ENCODE measurements around the gene IFNA14. TPM values are rescaled to one million over a fixed set of nuclear protein-coding genes. Genes with fewer than 3 reads are reported as not detected.
A peak's percentile ranks its signal among the peaks of the same experiment; 100 is the strongest.
"Not testable (repeated sequence)": the region's sequence is repeated elsewhere in the genome, so short reads cannot be mapped to it uniquely, and the experiment has no call there.

The IFNA14 gene
- total and polyA plus RNA-seq, 2 experiments from 2014 or later: not detected

- H3K9me3 ChIP-seq (ENCODE audit: low read depth): no peaks in the 10 kb centered on the region
- no peaks in the 10 kb centered on the region for H3K4me1 ChIP-seq (ENCODE audit: insufficient read depth)
- in situ Hi-C loops (cut with MboI): loop anchor here (25.0 kb wide), 1 partner anchor 542 kb away; no protein-coding TSS in a partner anchor
- no peaks in the 10 kb centered on the region for H4K20me1 ChIP-seq (ENCODE audit: insufficient read depth)
- H3K79me2 ChIP-seq (ENCODE audit: insufficient read depth): no peaks in the 10 kb centered on the region
- no peaks in the 10 kb centered on the region for H3K36me3 ChIP-seq (ENCODE audit: low read depth)
- H3F3A ChIP-seq (ENCODE audit: insufficient read depth): no peaks in the 10 kb centered on the region
- 29 to 44% methylated on average over 2 of the region's 2 CpGs for WGBS, 2 experiments (ENCODE audit: low coverage in 1 of 2, low lambda C conversion rate in 2 of 2, missing lambda C conversion rate in 2 of 2)
- H3K9ac ChIP-seq: no peak overlapping the region
- DNase-seq: no peak
- no peak overlapping the region for H2AFZ ChIP-seq
- H3K9me2 ChIP-seq (ENCODE audit: insufficient read depth): no peaks in the 10 kb centered on the region
- H3K4me2 ChIP-seq (ENCODE audit: unreplicated experiment): no peak overlapping the region
- no peak overlapping the region for H3K27ac ChIP-seq
- H3K27me3 ChIP-seq (replicated peaks; ENCODE audit: insufficient read depth): peaks cover 68% of the 10 kb centered on the region
- H3K4me3 ChIP-seq: no peak overlapping the region
- TF ChIP-seq EZH2 (IDR thresholded peaks at IDR 0.05; ENCODE audit: insufficient read depth, poor library complexity, severe bottlenecking) (no peak), EZH2phosphoT487 (IDR thresholded peaks at IDR 0.05; ENCODE audit: insufficient read depth, low read depth) (no peak)
Observed at GRCh38 chr9:21244836-21245235, 5.0 kb upstream of the IFNA14 start.

- H3F3A ChIP-seq (ENCODE audit: insufficient read depth); H3K9me3 ChIP-seq (ENCODE audit: low read depth); H3K27ac ChIP-seq; H2AFZ ChIP-seq; H3K9ac ChIP-seq; H3K36me3 ChIP-seq (ENCODE audit: low read depth); H3K4me2 ChIP-seq (ENCODE audit: unreplicated experiment); H3K9me2 ChIP-seq (ENCODE audit: insufficient read depth); DNase-seq; H4K20me1 ChIP-seq (ENCODE audit: insufficient read depth); H3K4me1 ChIP-seq (ENCODE audit: insufficient read depth); H3K4me3 ChIP-seq; H3K79me2 ChIP-seq (ENCODE audit: insufficient read depth): not testable (repeated sequence)
- 0 to 13% methylated on average over 1 of the region's 1 CpG for WGBS, 2 experiments (ENCODE audit: low coverage in 1 of 2, low lambda C conversion rate in 2 of 2, missing lambda C conversion rate in 2 of 2)
- in situ Hi-C loops (cut with MboI): loop anchor here (25.0 kb wide), 1 partner anchor 551 kb away; no protein-coding TSS in a partner anchor
- peaks cover 43% of the 10 kb centered on the region for H3K27me3 ChIP-seq (replicated peaks; ENCODE audit: insufficient read depth)
Observed at GRCh38 chr9:21236360-21236714, 3.5 kb downstream of the IFNA14 start.

GRCh38 chr9:21235468-21236359, 4.1 kb downstream of the IFNA14 start:
- in situ Hi-C loops (cut with MboI): loop anchor here (25.0 kb wide), 1 partner anchor 552 kb away; no protein-coding TSS in a partner anchor

GRCh38 chr9:21234153-21234687, 5.6 kb downstream of the IFNA14 start:
- H3K9me2 ChIP-seq (ENCODE audit: insufficient read depth): no peaks in the 10 kb centered on the region
- H3K9me3 ChIP-seq (ENCODE audit: low read depth): no peaks in the 10 kb centered on the region
- TF ChIP-seq EZH2 (IDR thresholded peaks at IDR 0.05; ENCODE audit: insufficient read depth, poor library complexity, severe bottlenecking) (no peak), EZH2phosphoT487 (IDR thresholded peaks at IDR 0.05; ENCODE audit: insufficient read depth, low read depth) (no peak)
- in situ Hi-C loops (cut with MboI): loop anchor here (25.0 kb wide), 1 partner anchor 553 kb away; no protein-coding TSS in a partner anchor
- H3K4me2 ChIP-seq (ENCODE audit: unreplicated experiment): no peak overlapping the region
- H3K27me3 ChIP-seq (replicated peaks; ENCODE audit: insufficient read depth): peaks cover 30% of the 10 kb centered on the region
- H3K27ac ChIP-seq: no peak overlapping the region
- H3F3A ChIP-seq (ENCODE audit: insufficient read depth): no peaks in the 10 kb centered on the region
- no peak overlapping the region for H3K4me3 ChIP-seq
- 40 to 55% methylated on average over 4 of the region's 4 CpGs for WGBS, 2 experiments (ENCODE audit: low coverage in 1 of 2, low lambda C conversion rate in 2 of 2, missing lambda C conversion rate in 2 of 2)
- H3K36me3 ChIP-seq (ENCODE audit: low read depth): no peaks in the 10 kb centered on the region
- H3K4me1 ChIP-seq (ENCODE audit: insufficient read depth): no peaks in the 10 kb centered on the region
- H4K20me1 ChIP-seq (ENCODE audit: insufficient read depth): no peaks in the 10 kb centered on the region
- no peak for DNase-seq
- H3K9ac ChIP-seq: no peak overlapping the region
- no peak overlapping the region for H2AFZ ChIP-seq
- no peaks in the 10 kb centered on the region for H3K79me2 ChIP-seq (ENCODE audit: insufficient read depth)

More at GRCh38 chr9:21235468-21236359, 4.1 kb downstream of the IFNA14 start:
- not testable (repeated sequence) for H3F3A ChIP-seq (ENCODE audit: insufficient read depth); H3K9ac ChIP-seq; H3K27ac ChIP-seq; H3K9me3 ChIP-seq (ENCODE audit: low read depth); H3K4me1 ChIP-seq (ENCODE audit: insufficient read depth); H3K79me2 ChIP-seq (ENCODE audit: insufficient read depth); H3K9me2 ChIP-seq (ENCODE audit: insufficient read depth); H3K36me3 ChIP-seq (ENCODE audit: low read depth); H4K20me1 ChIP-seq (ENCODE audit: insufficient read depth)
- peak overlapping the region; percentile 32; the same call in 1 of the 2 replicates for H2AFZ ChIP-seq
- DNase-seq: peak; percentile 70
- peaks cover 43% of the 10 kb centered on the region for H3K27me3 ChIP-seq (replicated peaks; ENCODE audit: insufficient read depth)
- peak overlapping the region; percentile 14 for H3K4me2 ChIP-seq (ENCODE audit: unreplicated experiment)
- peak overlapping the region; percentile 25; the same call in 1 of the 2 replicates for H3K4me3 ChIP-seq
- WGBS, 2 experiments (ENCODE audit: low coverage in 1 of 2, low lambda C conversion rate in 2 of 2, missing lambda C conversion rate in 2 of 2): 27 to 32% methylated on average over 8 of the region's 8 CpGs
